Activated CD4-positive, CD25-positive, alpha-beta regulatory T cell treated with anti-CD3 and anti-CD28 coated beads, Interleukin-2, amount 50 U/mL, for 72 hours (primary cell): ENCODE measurements around the gene SPRYD4.

Experiments used
- DNase-seq: peaks from one replicate; pipeline ENCODE4 v3.0.0; 2021

Gene SPRYD4

GRCh38 chr12:56522411-56523193, 54.2 kb downstream of the SPRYD4 start:
- DNase-seq = no peak

- no peak for DNase-seq
Observed at GRCh38 chr12:56528846-56529245, 60.5 kb downstream of the SPRYD4 start.
